H7 (cell line): ENCODE results near the gene GCNT1. TPM values are rescaled to one million over a fixed set of nuclear protein-coding genes. Genes with fewer than 3 reads are reported as not detected.
"Not testable (repeated sequence)": the region's sequence is repeated elsewhere in the genome, so short reads cannot be mapped to it uniquely, and the experiment has no call there.

ENCODE experiments used
- DNase-seq: peaks from one replicate; pipeline ENCODE4 v3.0.0; 2012
- H3K27me3 ChIP-seq: 2 replicates; pipeline ENCODE4 v1.6.0; 2011; ENCODE audit warnings: mild to moderate bottlenecking, low read length; ENCODE audit not compliant: control insufficient read depth, insufficient read depth
- H3K36me3 ChIP-seq: replicated peaks from 2 replicates; pipeline ENCODE4 v1.5.1; 2011; ENCODE audit warnings: low read length; ENCODE audit not compliant: control insufficient read depth, insufficient read depth
- H3K4me3 ChIP-seq: 2 replicates; pipeline ENCODE4 v1.5.1; 2011; ENCODE audit warnings: low read depth, mild to moderate bottlenecking, control low read depth, low read length, moderate library complexity; ENCODE audit not compliant: insufficient read depth
- total RNA-seq: library from RNA; depleted of rRNA; stranded (reverse); fragments of >200 nt; shearing (Covaris generic); gene quantifications from 2 replicates; pipeline ENCODE4 v1.2.3, GENCODE V29; 2014

GCNT1 gene
- total RNA-seq, 1 experiment from 2014 or later, result 23.6 TPM

- not testable (repeated sequence) for H3K27me3 ChIP-seq, H3K4me3 ChIP-seq, H3K36me3 ChIP-seq, DNase-seq
Observed at GRCh38 chr9:76493496-76493895, 34.5 kb downstream of the GCNT1 start.

- H3K27me3 ChIP-seq, result no peaks in the 10 kb centered on the region
- DNase-seq, result no peak
- H3K4me3 ChIP-seq, result no peak overlapping the region
- peaks cover 4% of the 10 kb centered on the region; the same call in 1 of the 2 replicates for H3K36me3 ChIP-seq
Observed at GRCh38 chr9:76500061-76500460, 41.1 kb downstream of the GCNT1 start.

GRCh38 chr9:76502746-76503145 is 43.8 kb downstream of the GCNT1 start:
- no peak for DNase-seq
- peaks cover 4% of the 10 kb centered on the region; the same call in 1 of the 2 replicates for H3K36me3 ChIP-seq

GRCh38 chr9:76510041-76510440 is 51.1 kb downstream of the GCNT1 start:
- Histone ChIP-seq H3K4me3 (no peak overlapping the region), H3K27me3 (no peaks in the 10 kb centered on the region), H3K36me3 (no peaks in the 10 kb centered on the region)
- no peak for DNase-seq

More at GRCh38 chr9:76502746-76503145, 43.8 kb downstream of the GCNT1 start:
- H3K4me3 ChIP-seq, result no peak overlapping the region
- H3K27me3 ChIP-seq, result no peaks in the 10 kb centered on the region

- no peak overlapping the region for H3K4me3 ChIP-seq
- H3K27me3 ChIP-seq, result no peaks in the 10 kb centered on the region
- no peak for DNase-seq
- H3K36me3 ChIP-seq, result no peaks in the 10 kb centered on the region
Observed at GRCh38 chr9:76510446-76510845, 51.5 kb downstream of the GCNT1 start.

GRCh38 chr9:76512826-76513225 is 53.8 kb downstream of the GCNT1 start:
- Histone ChIP-seq H3K4me3 (no peak overlapping the region), H3K36me3 (no peaks in the 10 kb centered on the region), H3K27me3 (no peaks in the 10 kb centered on the region)
- DNase-seq, result no peak

- no peaks in the 10 kb centered on the region for H3K36me3 ChIP-seq
- DNase-seq, result no peak
- no peaks in the 10 kb centered on the region for H3K27me3 ChIP-seq
Observed at GRCh38 chr9:76516350-76516749, 57.4 kb downstream of the GCNT1 start.

GRCh38 chr9:76516871-76517270 is 57.9 kb downstream of the GCNT1 start:
- no peak overlapping the region for H3K4me3 ChIP-seq
- DNase-seq, result no peak
- no peaks in the 10 kb centered on the region for H3K27me3 ChIP-seq
- no peaks in the 10 kb centered on the region for H3K36me3 ChIP-seq

More at GRCh38 chr9:76516350-76516749, 57.4 kb downstream of the GCNT1 start:
- no peak overlapping the region for H3K4me3 ChIP-seq

GRCh38 chr9:76519075-76519835 is 60.3 kb downstream of the GCNT1 start:
- no peak for DNase-seq
- Histone ChIP-seq H3K4me3 (no peak overlapping the region), H3K27me3 (no peaks in the 10 kb centered on the region), H3K36me3 (no peaks in the 10 kb centered on the region)

- DNase-seq, result no peak
- H3K27me3 ChIP-seq, result no peaks in the 10 kb centered on the region
- no peaks in the 10 kb centered on the region for H3K36me3 ChIP-seq
- no peak overlapping the region for H3K4me3 ChIP-seq
Observed at GRCh38 chr9:76521244-76521681, 62.3 kb downstream of the GCNT1 start.

- Histone ChIP-seq H3K27me3 (no peaks in the 10 kb centered on the region), H3K36me3 (no peaks in the 10 kb centered on the region), H3K4me3 (no peak overlapping the region)
- DNase-seq, result no peak
Observed at GRCh38 chr9:76521906-76522305, 62.9 kb downstream of the GCNT1 start.

GRCh38 chr9:76523617-76524200 is 64.7 kb downstream of the GCNT1 start:
- not testable (repeated sequence) for H3K4me3 ChIP-seq, DNase-seq

GRCh38 chr9:76525196-76525595 is 66.2 kb downstream of the GCNT1 start:
- H3K36me3 ChIP-seq, result no peaks in the 10 kb centered on the region
- no peak for DNase-seq
- H3K4me3 ChIP-seq, result no peak overlapping the region
- H3K27me3 ChIP-seq, result no peaks in the 10 kb centered on the region

More at GRCh38 chr9:76523617-76524200, 64.7 kb downstream of the GCNT1 start:
- H3K36me3 ChIP-seq, H3K27me3 ChIP-seq: not testable (repeated sequence)

- H3K27me3 ChIP-seq, result no peaks in the 10 kb centered on the region
- H3K36me3 ChIP-seq, result no peaks in the 10 kb centered on the region
- no peak overlapping the region for H3K4me3 ChIP-seq
- DNase-seq, result no peak
Observed at GRCh38 chr9:76526026-76526425, 67.0 kb downstream of the GCNT1 start.

GRCh38 chr9:76528056-76528455 is 69.1 kb downstream of the GCNT1 start:
- H3K36me3 ChIP-seq, result no peaks in the 10 kb centered on the region
- H3K4me3 ChIP-seq, result no peak overlapping the region
- H3K27me3 ChIP-seq, result no peaks in the 10 kb centered on the region
- DNase-seq, result no peak
